OCI-LY7 (cell line): Measurements from ENCODE around the gene EPN1. TPM values are rescaled to one million over a fixed set of nuclear protein-coding genes. Genes with fewer than 3 reads are reported as not detected.

Experiments
- Bru-seq: library from RNA; stranded (reverse); fragments of 400-500 nt; gene quantifications from one replicate; lab custom pipeline; 2021; lab: Mats Ljungman, UMichigan
- BruChase-seq, 2 experiments: library from RNA; stranded (reverse); fragments of 400-500 nt; gene quantifications; one replicate each; lab custom pipeline; 2021; lab: Mats Ljungman, UMichigan
- BruUV-seq: library from RNA; stranded (reverse); fragments of 400-500 nt; replicated peaks from 2 replicates; lab custom pipeline; 2021; lab: Mats Ljungman, UMichigan
- CTCF ChIA-PET: fragments of 300-600 bp; sonication (Branson Sonifier 250); formaldehyde crosslinking; loops from one replicate; lab custom pipeline; 2022; ENCODE audit warnings: antibody characterized with exemption; ENCODE audit not compliant: unreplicated experiment; lab: Charles Lee
- POLR2A ChIA-PET: fragments of 300-600 bp; sonication (Branson Sonifier 250); formaldehyde crosslinking; loops from one replicate; lab custom pipeline; 2022; ENCODE audit warnings: antibody characterized with exemption; lab: Charles Lee
- DNase-seq: peaks from one replicate; pipeline ENCODE4 v3.0.0-alpha.2; 2015; ENCODE audit warnings: low spot score
- H2AFZ ChIP-seq: fragments of 200-600 bp; sonication (generic), shearing (Covaris generic); 2 replicates; pipeline ENCODE4 v1.6.1; 2014; ENCODE audit warnings: mild to moderate bottlenecking, antibody characterized with exemption, low read length, moderate library complexity
- H3K27ac ChIP-seq: fragments of 200-600 bp; sonication (generic); 2 replicates; pipeline ENCODE4 v1.5.1; 2014; ENCODE audit warnings: mixed run types, low read depth, mild to moderate bottlenecking, moderate library complexity, low read length, inconsistent platforms; ENCODE audit not compliant: poor library complexity, severe bottlenecking
- H3K36me3 ChIP-seq: fragments of 200-600 bp; sonication (generic); 2 replicates; pipeline ENCODE4 v1.6.1; 2014; ENCODE audit warnings: mild to moderate bottlenecking, antibody characterized with exemption, low read length, moderate library complexity, mixed read lengths; ENCODE audit not compliant: insufficient read depth
- H3K4me1 ChIP-seq: fragments of 200-600 bp; sonication (generic); 2 replicates; pipeline ENCODE4 v1.5.1; 2014; ENCODE audit warnings: mild to moderate bottlenecking, low read length; ENCODE audit not compliant: insufficient read depth, poor library complexity, severe bottlenecking
- H3K4me2 ChIP-seq: fragments of 200-600 bp; sonication (generic); 2 replicates; pipeline ENCODE4 v1.6.1; 2014; ENCODE audit warnings: mild to moderate bottlenecking, low read length
- H3K4me3 ChIP-seq: fragments of 200-600 bp; sonication (generic); 2 replicates; pipeline ENCODE4 v1.5.1; 2014; ENCODE audit warnings: mild to moderate bottlenecking, low read depth, low read length; ENCODE audit not compliant: poor library complexity, severe bottlenecking
- H3K79me2 ChIP-seq: fragments of 200-600 bp; sonication (generic); 2 replicates; pipeline ENCODE4 v1.6.1; 2016; ENCODE audit warnings: low read depth, mild to moderate bottlenecking, low read length, moderate library complexity, mixed read lengths; ENCODE audit not compliant: insufficient read depth
- H3K9me2 ChIP-seq: fragments of 200-600 bp; sonication (generic); 2 replicates; pipeline ENCODE4 v1.6.1; 2016; ENCODE audit warnings: mild to moderate bottlenecking, low read length, mixed read lengths; ENCODE audit not compliant: insufficient read depth
- H3K9me3 ChIP-seq: fragments of 200-600 bp; sonication (generic); 2 replicates; pipeline ENCODE4 v1.6.1; 2014; ENCODE audit warnings: mild to moderate bottlenecking, mixed run types, low read length, mixed read lengths
- H4K20me1 ChIP-seq: fragments of 200-600 bp; sonication (generic); 2 replicates; pipeline ENCODE4 v1.6.1; 2014; ENCODE audit warnings: mild to moderate bottlenecking, antibody characterized with exemption, low read length, moderate library complexity, mixed read lengths; ENCODE audit not compliant: insufficient read depth
- EZH2phosphoT487 ChIP-seq: fragments of 200-600 bp; sonication (generic); IDR thresholded peaks from 2 replicates; pipeline ENCODE4 v1.6.1; 2018; ENCODE audit warnings: low read depth, borderline replicate concordance, mild to moderate bottlenecking, mixed run types, antibody characterized with exemption, low read length, moderate library complexity, mixed read lengths
- intact Hi-C: fragments of 100-400 bp; cut with micrococcal nuclease; formaldehyde crosslinking; loops from one replicate; pipeline ENCODE4 v1.10.0; 2022; ENCODE audit not compliant: unreplicated experiment
- long read RNA-seq: library from polyadenylated mRNA; stranded (forward); transcript quantifications from one replicate; pipeline ENCODE4 v2.0.0, GENCODE V29; 2022
- total RNA-seq, 2 experiments: library from RNA; depleted of rRNA in 1 of 2; stranded (reverse); fragments of >200 nt in 1 of 2; shearing (Covaris generic) in 1 of 2; gene quantifications; 2 replicates each; pipeline ENCODE4 v1.2.3, GENCODE V29; 2014 to 2022
- TF ChIP-seq, protein P1 (sequence below): fragments of 200-600 bp; sonication (generic); conservative IDR thresholded peaks from 2 replicates; pipeline ENCODE4 v1.5.1; 2014; ENCODE audit warnings: mild to moderate bottlenecking, antibody characterized with exemption, low read length, moderate library complexity, mixed read lengths

The EPN1 gene
- total RNA-seq (2014; rRNA removed; shearing (Covaris generic)) (40.5 and 46.3 TPM in 2 replicates), total RNA-seq (2022) (120 and 121 TPM in 2 replicates), Bru-seq, nascent RNA (percentile 73 among the genes with signal in this experiment), BruChase-seq, experiment 1, labeled RNA remaining after a 6-hour chase (percentile 76 among the genes with signal in this experiment), BruChase-seq, experiment 2, labeled RNA remaining after a 2-hour chase (percentile 73 among the genes with signal in this experiment)
- long read RNA-seq, full-length matches to known transcripts = 23 of 86 reads
- long read RNA-seq, partial matches to known transcripts = 35 of 86 reads
- long read RNA-seq, other reads (novel, unspliced or antisense) = 28 of 86 reads

DNA sequence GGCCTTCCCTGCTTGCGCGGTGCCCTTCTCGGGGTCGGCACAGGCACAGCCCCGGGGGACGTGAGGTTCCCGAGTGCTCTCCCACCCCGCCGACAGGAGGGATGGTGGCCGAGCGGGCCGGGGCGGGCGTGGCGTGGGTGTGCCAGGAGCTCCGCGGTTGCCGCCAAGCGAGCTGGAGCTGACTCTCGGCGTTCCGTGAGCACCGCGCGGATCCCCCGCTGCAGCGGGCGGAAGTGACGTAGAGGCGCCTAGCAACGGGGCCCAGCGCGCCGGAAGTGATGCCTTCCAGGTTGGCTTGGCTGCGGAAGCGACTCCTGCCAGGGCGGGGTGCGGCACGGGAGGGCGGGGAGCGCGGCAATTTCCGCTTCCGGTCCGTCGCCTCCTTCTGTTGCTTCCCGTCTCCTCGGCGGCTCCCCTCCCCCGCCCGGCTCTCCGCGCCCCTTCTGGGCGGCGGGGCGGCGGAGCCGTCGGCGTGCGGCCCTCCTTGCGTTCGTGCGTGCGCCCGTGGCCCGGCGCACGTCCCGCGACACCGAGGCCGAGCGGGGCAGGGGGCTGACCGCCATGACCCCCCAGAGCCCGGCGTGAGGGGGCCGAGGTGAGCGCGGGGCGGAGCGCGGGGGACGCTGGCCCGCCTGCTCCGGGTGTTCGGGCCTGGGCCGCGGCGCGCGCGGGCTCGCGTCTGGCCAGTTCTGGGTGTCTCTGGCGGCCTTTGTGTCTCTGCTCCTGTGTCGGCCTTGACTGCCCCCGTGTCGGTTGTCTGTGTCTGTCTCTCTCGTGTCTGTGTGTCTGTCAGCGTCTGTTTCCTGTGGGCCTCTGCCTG, at the start of gene EPN1:
TSS of gene EPN1 (plus strand) at position 386 of the 820 bp plus-strand sequence. CDS start 3,402 bp downstream, outside the sequence.
- BruUV-seq = no TSS peak
- POLR2A ChIA-PET = no interaction called here
- Histone ChIP-seq H3K4me2 (peak within 1 kb of the TSS; percentile 92), H3K4me3 (peak within 1 kb of the TSS; percentile 95), H4K20me1 (no peaks in the 10 kb centered on the region; the same call in 1 of the 2 replicates), H3K27ac (peak within 1 kb of the TSS; percentile 97), H3K4me1 (peaks cover 52% of the 10 kb centered on the region), H2AFZ (no peak within 1 kb of the TSS), H3K9me2 (no peaks in the 10 kb centered on the region), H3K9me3 (no peaks in the 10 kb centered on the region), H3K79me2 (peaks cover 72% of the 10 kb centered on the region), H3K36me3 (peaks cover 86% of the 10 kb centered on the region)
- CTCF ChIA-PET = no interaction called here
- TF ChIP-seq, protein P1, sequence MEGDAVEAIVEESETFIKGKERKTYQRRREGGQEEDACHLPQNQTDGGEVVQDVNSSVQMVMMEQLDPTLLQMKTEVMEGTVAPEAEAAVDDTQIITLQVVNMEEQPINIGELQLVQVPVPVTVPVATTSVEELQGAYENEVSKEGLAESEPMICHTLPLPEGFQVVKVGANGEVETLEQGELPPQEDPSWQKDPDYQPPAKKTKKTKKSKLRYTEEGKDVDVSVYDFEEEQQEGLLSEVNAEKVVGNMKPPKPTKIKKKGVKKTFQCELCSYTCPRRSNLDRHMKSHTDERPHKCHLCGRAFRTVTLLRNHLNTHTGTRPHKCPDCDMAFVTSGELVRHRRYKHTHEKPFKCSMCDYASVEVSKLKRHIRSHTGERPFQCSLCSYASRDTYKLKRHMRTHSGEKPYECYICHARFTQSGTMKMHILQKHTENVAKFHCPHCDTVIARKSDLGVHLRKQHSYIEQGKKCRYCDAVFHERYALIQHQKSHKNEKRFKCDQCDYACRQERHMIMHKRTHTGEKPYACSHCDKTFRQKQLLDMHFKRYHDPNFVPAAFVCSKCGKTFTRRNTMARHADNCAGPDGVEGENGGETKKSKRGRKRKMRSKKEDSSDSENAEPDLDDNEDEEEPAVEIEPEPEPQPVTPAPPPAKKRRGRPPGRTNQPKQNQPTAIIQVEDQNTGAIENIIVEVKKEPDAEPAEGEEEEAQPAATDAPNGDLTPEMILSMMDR = no peak
- TF ChIP-seq EZH2phosphoT487 = no peak
- peak; percentile 98 for DNase-seq
- intact Hi-C loops = loop anchor here (5.0 kb wide), 2 partner anchors 132 to 157 kb away; partner anchors contain the start of gene NLRP11

DNA sequence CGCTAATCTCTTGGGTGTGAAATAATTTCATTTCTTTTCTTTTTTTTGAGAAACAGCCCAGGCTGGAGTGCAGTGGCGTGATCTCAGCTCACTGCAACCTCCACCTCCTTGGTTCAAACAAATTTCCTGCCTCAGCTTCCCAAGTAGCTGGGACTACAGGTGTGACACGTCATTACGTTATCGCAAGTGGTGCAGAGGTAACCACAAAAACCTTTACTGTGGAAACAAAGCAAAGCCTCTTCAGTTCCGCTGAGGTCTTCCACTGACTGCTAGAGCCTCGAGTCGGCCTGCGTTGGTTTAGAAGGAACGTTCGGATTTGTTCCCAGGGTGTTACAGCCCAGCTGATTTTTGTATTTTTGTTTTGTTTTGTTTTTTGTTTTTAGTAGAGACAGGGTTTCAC, 48.7 kb upstream of the EPN1 start:
- ChIA-PET CTCF (interaction anchor here (0.9 kb wide), 1 partner anchor 20 kb away, joined by 3 read pairs; no protein-coding TSS in a partner anchor), POLR2A (no interaction called here)
- Histone ChIP-seq H3K4me3 (no peak overlapping the region), H3K79me2 (no peaks in the 10 kb centered on the region), H3K27ac (no peak overlapping the region), H3K9me3 (no peaks in the 10 kb centered on the region), H3K4me1 (peaks cover 11% of the 10 kb centered on the region), H3K36me3 (no peaks in the 10 kb centered on the region), H3K4me2 (no peak overlapping the region), H3K9me2 (no peaks in the 10 kb centered on the region), H2AFZ (no peak overlapping the region), H4K20me1 (no peaks in the 10 kb centered on the region)
- no peak for DNase-seq
- no TSS peak for BruUV-seq
- intact Hi-C loops = no loop called here
- no peak for TF ChIP-seq EZH2phosphoT487
- TF ChIP-seq, protein P1 = no peak
